ENCODE results near the gene SPTBN1. TPM values are rescaled to one million over a fixed set of nuclear protein-coding genes. Genes with fewer than 3 reads are reported as not detected.

The SPTBN1 gene
- total RNA-seq, 1 donor from 2014 or later = 601 TPM

GRCh38 chr2:54434711-54435110 is 21.4 kb upstream of the SPTBN1 start:
- H3K36me3 ChIP-seq = no peaks in the 10 kb centered on the region
- no peak overlapping the region for H3K4me3 ChIP-seq
- DNase-seq (no peak), ATAC-seq (no peak)
- H3K27me3 ChIP-seq (ENCODE audit: low read depth) = no peaks in the 10 kb centered on the region
- TF ChIP-seq, protein P1, sequence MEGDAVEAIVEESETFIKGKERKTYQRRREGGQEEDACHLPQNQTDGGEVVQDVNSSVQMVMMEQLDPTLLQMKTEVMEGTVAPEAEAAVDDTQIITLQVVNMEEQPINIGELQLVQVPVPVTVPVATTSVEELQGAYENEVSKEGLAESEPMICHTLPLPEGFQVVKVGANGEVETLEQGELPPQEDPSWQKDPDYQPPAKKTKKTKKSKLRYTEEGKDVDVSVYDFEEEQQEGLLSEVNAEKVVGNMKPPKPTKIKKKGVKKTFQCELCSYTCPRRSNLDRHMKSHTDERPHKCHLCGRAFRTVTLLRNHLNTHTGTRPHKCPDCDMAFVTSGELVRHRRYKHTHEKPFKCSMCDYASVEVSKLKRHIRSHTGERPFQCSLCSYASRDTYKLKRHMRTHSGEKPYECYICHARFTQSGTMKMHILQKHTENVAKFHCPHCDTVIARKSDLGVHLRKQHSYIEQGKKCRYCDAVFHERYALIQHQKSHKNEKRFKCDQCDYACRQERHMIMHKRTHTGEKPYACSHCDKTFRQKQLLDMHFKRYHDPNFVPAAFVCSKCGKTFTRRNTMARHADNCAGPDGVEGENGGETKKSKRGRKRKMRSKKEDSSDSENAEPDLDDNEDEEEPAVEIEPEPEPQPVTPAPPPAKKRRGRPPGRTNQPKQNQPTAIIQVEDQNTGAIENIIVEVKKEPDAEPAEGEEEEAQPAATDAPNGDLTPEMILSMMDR (IDR thresholded peaks at IDR 0.05) = no peak
- no peaks in the 10 kb centered on the region for H3K9me3 ChIP-seq
- peaks cover 91% of the 10 kb centered on the region for H3K4me1 ChIP-seq
- peak overlapping the region; percentile 52 for H3K27ac ChIP-seq
- intact Hi-C loops (cut with DNase I) = no loop called here

- Histone ChIP-seq H3K9me3 (no peaks in the 10 kb centered on the region), H3K4me3 (no peak overlapping the region), H3K27ac (peak overlapping the region; percentile 52), H3K36me3 (no peaks in the 10 kb centered on the region), H3K27me3 (ENCODE audit: low read depth) (no peaks in the 10 kb centered on the region), H3K4me1 (peaks cover 90% of the 10 kb centered on the region)
- DNase-seq (no peak), ATAC-seq (no peak)
- TF ChIP-seq, protein P1 (IDR thresholded peaks at IDR 0.05) = no peak
- intact Hi-C loops (cut with DNase I) = no loop called here
Measured at GRCh38 chr2:54435325-54436226, 20.6 kb upstream of the SPTBN1 start.

- H3K27ac ChIP-seq = no peak overlapping the region
Measured at GRCh38 chr2:54437588-54437987, 18.5 kb upstream of the SPTBN1 start.

DNA sequence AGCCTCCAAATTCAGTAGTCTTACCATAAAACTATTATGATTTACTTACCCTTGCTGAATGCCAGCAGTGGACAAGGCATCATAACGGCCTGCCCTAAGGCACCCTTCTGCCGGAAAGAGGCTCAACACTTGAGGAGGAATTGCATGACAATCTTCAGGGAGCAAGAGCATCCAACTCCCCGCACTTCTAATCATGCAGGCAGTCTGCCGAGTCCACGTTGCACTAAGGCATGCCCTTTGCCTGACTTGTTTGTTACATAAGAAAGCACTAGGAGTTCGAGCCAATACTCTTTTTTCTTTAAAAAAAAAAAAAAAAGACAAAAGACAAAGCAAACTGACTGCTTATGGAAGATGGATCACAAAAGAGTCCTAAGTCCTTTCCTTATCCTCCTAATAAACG is 17.9 kb upstream of the SPTBN1 start:
- no peak for DNase-seq

More at GRCh38 chr2:54437588-54437987, 18.5 kb upstream of the SPTBN1 start:
- no peaks in the 10 kb centered on the region for H3K9me3 ChIP-seq
- intact Hi-C loops (cut with DNase I) = no loop called here
- H3K4me3 ChIP-seq = no peak overlapping the region
- ATAC-seq = no peak
- no peaks in the 10 kb centered on the region for H3K27me3 ChIP-seq (ENCODE audit: low read depth)
- H3K4me1 ChIP-seq = peaks cover 72% of the 10 kb centered on the region
- no peaks in the 10 kb centered on the region for H3K36me3 ChIP-seq
- DNase-seq = no peak
- TF ChIP-seq, protein P1 (IDR thresholded peaks at IDR 0.05) = no peak

DNA sequence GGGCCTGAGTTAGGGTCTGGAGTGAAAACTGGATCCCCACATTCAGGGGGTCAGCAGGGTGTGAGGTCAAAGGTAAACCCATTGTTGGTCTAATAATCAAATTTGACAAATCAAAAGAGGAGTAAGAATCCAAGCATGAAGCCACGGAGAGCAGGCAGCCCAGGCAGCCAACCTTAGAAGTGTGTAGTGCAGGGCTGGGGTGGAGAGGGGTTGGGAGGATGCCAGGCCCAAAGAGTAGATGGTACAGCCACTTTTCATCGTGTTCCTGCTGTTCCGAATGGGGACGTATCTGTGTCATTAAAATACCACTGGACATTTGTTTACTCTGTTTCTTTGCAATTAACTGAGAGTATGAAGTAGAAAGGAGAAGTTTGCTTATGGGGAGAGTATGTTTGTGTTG is 16.5 kb upstream of the SPTBN1 start:
- intact Hi-C loops (cut with DNase I) = no loop called here

More for the DNA sequence above, 17.9 kb upstream of the SPTBN1 start:
- no peak overlapping the region for H3K4me3 ChIP-seq
- intact Hi-C loops (cut with DNase I) = no loop called here
- H3K27ac ChIP-seq = no peak overlapping the region
- peaks cover 65% of the 10 kb centered on the region for H3K4me1 ChIP-seq
- TF ChIP-seq, protein P1 (IDR thresholded peaks at IDR 0.05) = no peak
- H3K36me3 ChIP-seq = no peaks in the 10 kb centered on the region
- H3K9me3 ChIP-seq = no peaks in the 10 kb centered on the region
- peak; percentile 20 to 46 for ATAC-seq
- no peaks in the 10 kb centered on the region for H3K27me3 ChIP-seq (ENCODE audit: low read depth)

More for the DNA sequence above, 16.5 kb upstream of the SPTBN1 start:
- Histone ChIP-seq H3K27me3 (ENCODE audit: low read depth) (no peaks in the 10 kb centered on the region), H3K4me3 (no peak overlapping the region), H3K9me3 (no peaks in the 10 kb centered on the region), H3K27ac (peak overlapping the region; percentile 42), H3K36me3 (no peaks in the 10 kb centered on the region), H3K4me1 (peaks cover 54% of the 10 kb centered on the region)
- DNase-seq (no peak), ATAC-seq (peak; percentile 74 to 75)
- TF ChIP-seq, protein P1 (IDR thresholded peaks at IDR 0.05) = no peak
